ENCODE data around the gene SOX6. TPM values are rescaled to one million over a fixed set of nuclear protein-coding genes. Genes with fewer than 3 reads are reported as not detected.

SOX6 gene
- total RNA-seq, 2 experiments from 2014 or later = 0.21 TPM; not detected in 1

GRCh38 chr11:15941206-15941770, 415.1 kb downstream of the SOX6 start:
- Mint-ChIP-seq H3K27me3 (no peaks in the 10 kb centered on the region), H3K4me1 (no peaks in the 10 kb centered on the region), H3K9me3 (ENCODE audit: low read depth) (no peaks in the 10 kb centered on the region), H3K36me3 (no peaks in the 10 kb centered on the region), H3K27ac (no peak overlapping the region), H3K4me3 (no peak overlapping the region)
- ATAC-seq (no peak), DNase-seq (no peak)
- CTCF ChIA-PET = interaction anchor here (0.7 to 1.2 kb wide), 2 partner anchors 9 to 12 kb away, joined by 3 read pairs; no protein-coding TSS in a partner anchor

DNA sequence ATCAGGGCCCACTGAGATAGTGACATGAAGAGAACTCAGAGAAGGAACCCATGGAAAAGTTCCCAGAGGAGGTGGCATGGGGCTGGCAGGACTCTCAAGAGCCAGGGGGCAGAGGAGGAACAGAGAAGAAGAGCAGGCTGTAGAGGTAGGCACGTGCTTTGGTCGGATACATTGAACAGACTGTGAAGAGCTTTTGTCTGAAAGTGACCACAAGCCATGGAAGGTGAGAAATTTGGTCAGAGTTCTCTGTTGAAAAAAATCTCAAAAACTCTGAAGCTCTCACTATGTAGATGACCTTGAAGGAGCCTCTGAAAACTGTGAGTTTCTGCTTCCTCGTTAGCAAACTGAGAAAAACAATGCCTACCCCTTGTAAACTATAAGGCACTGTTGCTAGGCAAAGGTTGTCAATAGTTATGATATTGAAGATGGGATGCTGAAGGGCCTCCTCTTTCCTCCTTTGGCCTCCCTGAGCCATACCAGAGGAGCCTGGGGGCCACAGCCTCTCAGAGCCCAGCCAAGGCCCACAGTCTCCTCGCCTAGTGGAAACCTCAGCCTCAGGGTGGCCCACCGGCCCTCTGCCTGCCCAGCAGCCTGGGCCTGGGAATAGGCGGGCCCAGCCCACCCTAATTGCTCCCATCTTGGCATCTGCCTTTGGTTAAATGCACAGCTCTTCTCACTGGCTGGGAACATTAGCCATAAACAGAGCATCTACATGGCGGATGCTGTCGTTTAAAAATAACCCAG, 415.7 kb downstream of the SOX6 start:
- no peak for ATAC-seq
- H3K4me3 Mint-ChIP-seq = no peak overlapping the region
- H3K4me1 Mint-ChIP-seq = no peaks in the 10 kb centered on the region
- no peaks in the 10 kb centered on the region for H3K9me3 Mint-ChIP-seq (ENCODE audit: low read depth)
- H3K27ac Mint-ChIP-seq = no peak overlapping the region
- H3K36me3 Mint-ChIP-seq = no peaks in the 10 kb centered on the region
- DNase-seq = no peak
- H3K27me3 Mint-ChIP-seq = no peaks in the 10 kb centered on the region
- CTCF ChIA-PET = interaction anchor here (0.7 to 1.2 kb wide), 2 partner anchors 8 to 11 kb away, joined by 3 read pairs; no protein-coding TSS in a partner anchor

GRCh38 chr11:15938983-15939382, 417.4 kb downstream of the SOX6 start:
- no peaks in the 10 kb centered on the region for H3K36me3 Mint-ChIP-seq
- no peak overlapping the region for H3K27ac Mint-ChIP-seq
- H3K27me3 Mint-ChIP-seq = no peaks in the 10 kb centered on the region
- no peak overlapping the region for H3K4me3 Mint-ChIP-seq
- DNase-seq (no peak), ATAC-seq (no peak)
- CTCF ChIA-PET = no interaction called here
- no peaks in the 10 kb centered on the region for H3K4me1 Mint-ChIP-seq
- no peaks in the 10 kb centered on the region for H3K9me3 Mint-ChIP-seq (ENCODE audit: low read depth)

- no peak overlapping the region for H3K27ac Mint-ChIP-seq
- H3K4me1 Mint-ChIP-seq = no peaks in the 10 kb centered on the region
- H3K27me3 Mint-ChIP-seq = no peaks in the 10 kb centered on the region
- no peak for DNase-seq
- H3K9me3 Mint-ChIP-seq (ENCODE audit: low read depth) = no peaks in the 10 kb centered on the region
- CTCF ChIA-PET = no interaction called here
- H3K4me3 Mint-ChIP-seq = no peak overlapping the region
- no peak for ATAC-seq
- H3K36me3 Mint-ChIP-seq = no peaks in the 10 kb centered on the region
These were observed 418.2 kb downstream of the SOX6 start for GRCh38 chr11:15938121-15938611.

- Mint-ChIP-seq H3K9me3 (ENCODE audit: low read depth) (no peaks in the 10 kb centered on the region), H3K4me1 (no peaks in the 10 kb centered on the region), H3K27ac (no peak overlapping the region), H3K27me3 (no peaks in the 10 kb centered on the region), H3K36me3 (no peaks in the 10 kb centered on the region), H3K4me3 (no peak overlapping the region)
- ATAC-seq (no peak), DNase-seq (no peak)
- CTCF ChIA-PET = no interaction called here
These were observed 418.7 kb downstream of the SOX6 start for GRCh38 chr11:15937601-15938120.

DNA sequence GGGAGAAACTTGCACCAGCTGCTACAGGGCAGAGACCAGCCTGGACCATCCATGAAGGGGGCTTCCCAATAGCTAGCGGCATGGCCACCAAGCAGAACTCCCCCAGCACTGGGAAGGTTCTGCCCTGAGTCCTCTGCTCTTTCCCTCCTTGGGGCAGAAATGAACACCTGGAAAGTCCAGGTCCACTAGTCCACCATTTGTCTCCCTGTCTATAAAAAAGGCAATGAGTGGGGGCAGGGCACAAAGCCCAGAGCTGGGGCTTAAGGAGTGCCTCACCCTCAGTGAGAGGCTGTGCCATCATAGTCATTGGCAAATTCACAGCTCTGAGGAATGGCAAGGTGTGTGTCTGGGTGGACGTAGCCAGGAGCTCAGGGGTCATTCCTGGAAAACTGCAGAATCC, 420.3 kb downstream of the SOX6 start:
- no peaks in the 10 kb centered on the region for H3K4me1 Mint-ChIP-seq
- CTCF ChIA-PET = interaction anchor here (0.8 kb wide), 1 partner anchor 678 kb away, joined by 3 read pairs; no protein-coding TSS in a partner anchor
- no peaks in the 10 kb centered on the region for H3K36me3 Mint-ChIP-seq
- no peak overlapping the region for H3K27ac Mint-ChIP-seq
- H3K27me3 Mint-ChIP-seq = no peaks in the 10 kb centered on the region
- ATAC-seq (no peak), DNase-seq (no peak)
- no peaks in the 10 kb centered on the region for H3K9me3 Mint-ChIP-seq (ENCODE audit: low read depth)
- H3K4me3 Mint-ChIP-seq = no peak overlapping the region

- Mint-ChIP-seq H3K4me1 (no peaks in the 10 kb centered on the region), H3K27me3 (no peaks in the 10 kb centered on the region), H3K4me3 (no peak overlapping the region), H3K9me3 (ENCODE audit: low read depth) (no peaks in the 10 kb centered on the region), H3K36me3 (no peaks in the 10 kb centered on the region), H3K27ac (no peak overlapping the region)
- DNase-seq = no peak
- CTCF ChIA-PET = no interaction called here
- ATAC-seq = no peak
These were observed 421.0 kb downstream of the SOX6 start for GRCh38 chr11:15935373-15935772.

- no peaks in the 10 kb centered on the region for H3K4me1 Mint-ChIP-seq
- H3K27ac Mint-ChIP-seq = no peak overlapping the region
- H3K27me3 Mint-ChIP-seq = no peaks in the 10 kb centered on the region
- DNase-seq = peak; percentile 4
- ATAC-seq = no peak
- no peaks in the 10 kb centered on the region for H3K36me3 Mint-ChIP-seq
- H3K4me3 Mint-ChIP-seq = no peak overlapping the region
- CTCF ChIA-PET = no interaction called here
- H3K9me3 Mint-ChIP-seq (ENCODE audit: low read depth) = no peaks in the 10 kb centered on the region
These were observed 422.3 kb downstream of the SOX6 start for GRCh38 chr11:15933886-15934625.

GRCh38 chr11:15932417-15932816, 423.9 kb downstream of the SOX6 start:
- Mint-ChIP-seq H3K36me3 (no peaks in the 10 kb centered on the region), H3K27ac (no peak overlapping the region), H3K27me3 (no peaks in the 10 kb centered on the region), H3K4me3 (no peak overlapping the region), H3K9me3 (ENCODE audit: low read depth) (no peaks in the 10 kb centered on the region), H3K4me1 (no peaks in the 10 kb centered on the region)
- ATAC-seq (no peak), DNase-seq (no peak)
- CTCF ChIA-PET = interaction anchor here (0.6 to 1.0 kb wide), 2 partner anchors 8 to 681 kb away, joined by 3 read pairs; no protein-coding TSS in a partner anchor

GRCh38 chr11:15931497-15931896, 424.8 kb downstream of the SOX6 start:
- no peaks in the 10 kb centered on the region for H3K27me3 Mint-ChIP-seq
- H3K27ac Mint-ChIP-seq = no peak overlapping the region
- DNase-seq (no peak), ATAC-seq (no peak)
- CTCF ChIA-PET = no interaction called here
- no peaks in the 10 kb centered on the region for H3K9me3 Mint-ChIP-seq (ENCODE audit: low read depth)
- H3K4me1 Mint-ChIP-seq = no peaks in the 10 kb centered on the region
- H3K36me3 Mint-ChIP-seq = no peaks in the 10 kb centered on the region
- H3K4me3 Mint-ChIP-seq = no peak overlapping the region

DNA sequence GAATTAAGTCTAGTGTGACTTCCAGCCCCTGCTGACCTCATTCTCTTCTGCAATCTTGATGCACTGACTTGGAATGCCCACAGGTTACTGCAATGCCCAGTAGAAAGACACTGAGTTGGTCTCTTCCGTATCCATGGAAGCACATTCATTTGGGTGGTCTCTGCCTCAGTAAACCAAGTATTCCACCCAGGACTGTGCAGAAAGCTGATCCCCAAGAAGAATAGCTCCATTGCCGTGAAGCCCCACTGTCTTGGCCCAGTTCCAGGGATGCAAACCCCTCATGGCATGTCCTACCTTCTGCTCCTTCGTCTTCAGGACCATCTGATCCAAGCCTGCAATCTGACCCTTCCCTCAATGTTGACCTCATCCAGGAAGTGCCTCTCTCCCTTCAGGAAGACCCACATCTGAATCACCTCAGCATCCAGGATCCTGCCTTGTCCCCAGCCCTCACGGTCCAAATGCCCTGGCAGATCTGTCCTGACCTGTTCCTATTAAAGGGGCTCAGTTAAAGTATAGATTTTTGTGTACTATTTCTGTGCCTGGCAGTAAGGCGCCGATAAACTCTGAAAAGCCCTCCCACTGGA, 425.8 kb downstream of the SOX6 start:
- CTCF ChIA-PET = no interaction called here
- Mint-ChIP-seq H3K9me3 (ENCODE audit: low read depth) (no peaks in the 10 kb centered on the region), H3K27me3 (no peaks in the 10 kb centered on the region), H3K27ac (no peak overlapping the region), H3K36me3 (no peaks in the 10 kb centered on the region), H3K4me3 (no peak overlapping the region), H3K4me1 (no peaks in the 10 kb centered on the region)
- DNase-seq (peak; percentile 21), ATAC-seq (no peak)

DNA sequence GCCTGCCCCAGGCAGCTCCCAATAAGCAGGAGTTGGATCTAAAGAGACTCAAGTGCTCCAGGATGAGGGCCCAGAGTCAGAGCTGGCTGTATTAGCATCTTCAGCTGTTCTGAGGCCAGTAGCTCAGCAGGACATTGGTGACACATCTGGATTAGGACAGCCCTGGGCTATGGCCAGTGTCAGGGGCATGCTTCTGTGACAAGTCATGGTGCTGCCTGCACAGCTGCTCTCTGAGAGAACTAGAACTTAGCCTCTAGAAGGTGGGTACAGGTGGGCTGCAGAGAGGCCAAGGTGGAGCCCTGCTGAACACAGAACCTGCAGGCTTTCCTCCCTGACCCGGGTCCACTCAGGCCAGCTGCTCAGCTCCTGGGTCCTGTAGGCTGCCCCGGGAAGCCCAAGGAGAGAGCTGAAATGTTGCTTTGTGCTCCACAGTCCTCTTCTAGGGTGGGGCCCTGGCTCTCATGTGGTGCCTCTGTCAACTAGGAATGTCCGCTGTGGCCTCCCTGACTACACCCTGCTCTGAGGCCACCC, 426.9 kb downstream of the SOX6 start:
- H3K36me3 Mint-ChIP-seq = no peaks in the 10 kb centered on the region
- ATAC-seq (no peak), DNase-seq (no peak)
- no peaks in the 10 kb centered on the region for H3K9me3 Mint-ChIP-seq (ENCODE audit: low read depth)
- CTCF ChIA-PET = interaction anchor here (1.1 kb wide), 1 partner anchor 11 kb away, joined by 3 read pairs; no protein-coding TSS in a partner anchor
- H3K4me1 Mint-ChIP-seq = no peaks in the 10 kb centered on the region
- no peak overlapping the region for H3K4me3 Mint-ChIP-seq
- H3K27me3 Mint-ChIP-seq = no peaks in the 10 kb centered on the region
- H3K27ac Mint-ChIP-seq = no peak overlapping the region

DNA sequence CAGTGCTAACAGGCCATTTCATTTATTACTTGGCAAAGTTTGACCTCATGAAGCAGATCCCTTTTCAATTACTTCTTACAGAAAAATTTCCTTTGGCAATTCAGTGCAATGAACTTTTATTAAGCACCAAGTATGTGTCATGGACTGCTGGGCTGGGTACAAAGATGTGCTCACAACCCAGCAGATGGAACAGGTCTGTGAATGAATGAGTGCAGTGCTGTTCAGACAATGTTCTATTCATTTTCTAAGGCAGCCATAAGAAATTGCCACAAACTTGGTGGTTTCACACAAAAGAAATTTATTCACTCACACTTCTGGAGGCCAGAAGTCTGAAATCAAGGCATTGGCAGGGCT, 428.5 kb downstream of the SOX6 start:
- Mint-ChIP-seq H3K27ac (no peak overlapping the region), H3K27me3 (no peaks in the 10 kb centered on the region), H3K36me3 (no peaks in the 10 kb centered on the region), H3K4me3 (no peak overlapping the region), H3K4me1 (no peaks in the 10 kb centered on the region), H3K9me3 (ENCODE audit: low read depth) (no peaks in the 10 kb centered on the region)
- DNase-seq (no peak), ATAC-seq (no peak)
- CTCF ChIA-PET = no interaction called here

All from activated CD8-positive, alpha-beta memory T cell treated with anti-CD3 and anti-CD28 coated beads, Interleukin-2, amount 10 ng/mL, durations not matched to agents 7 days and 5 days (primary cell).